IMR-90 (cell line): ENCODE data around the gene GPC6. TPM values are rescaled to one million over a fixed set of nuclear protein-coding genes. Genes with fewer than 3 reads are reported as not detected.
A peak's percentile ranks its signal among the peaks of the same experiment; 100 is the strongest.

ENCODE experiments used
- ATAC-seq: fragments of 200-7000 bp; cut with Tn5 transposase; 2 replicates; pipeline ENCODE4 v1.9.1; 2020; ENCODE audit warnings: low read depth, mild to moderate bottlenecking, moderate library complexity
- BruUV-seq: library from RNA; stranded (reverse); fragments of 400-500 nt; replicated peaks from 2 replicates; lab custom pipeline; 2021; lab: Mats Ljungman, UMichigan
- CTCF ChIA-PET: fragments of 300-600 bp; formaldehyde crosslinking; extraction: SDS; loops from one replicate; lab custom pipeline; 2021; ENCODE audit warnings: antibody characterized with exemption; lab: Yijun Ruan, JAX
- POLR2A ChIA-PET: fragments of 300-600 bp; sonication (Branson Sonifier 250); formaldehyde crosslinking; loops from one replicate; lab custom pipeline; 2022; ENCODE audit warnings: antibody characterized with exemption; ENCODE audit not compliant: unreplicated experiment; lab: Charles Lee
- DNase-seq: peaks from one replicate; pipeline ENCODE4 v3.0.0; 2013
- H2AFZ ChIP-seq: replicated peaks from 2 replicates; pipeline ENCODE3; 2013; ENCODE audit warnings: low read length, mild to moderate bottlenecking; ENCODE audit not compliant: poor library complexity
- H2AK5ac ChIP-seq: 2 replicates; pipeline ENCODE4 v1.6.1; 2013; ENCODE audit warnings: low read depth, low read length, inconsistent platforms
- H2AK9ac ChIP-seq: replicated peaks from 2 replicates; pipeline ENCODE3; 2013; ENCODE audit warnings: mild to moderate bottlenecking, low read depth, low read length, moderate library complexity; ENCODE audit not compliant: poor library complexity
- H2BK120ac ChIP-seq: 2 replicates; pipeline ENCODE4 v1.6.1; 2013; ENCODE audit warnings: low read depth, low read length, inconsistent platforms
- H2BK15ac ChIP-seq: 3 replicates; pipeline ENCODE4 v1.6.1; 2013; ENCODE audit warnings: low read depth, low read length, inconsistent platforms
- H2BK20ac ChIP-seq: 2 replicates; pipeline ENCODE4 v1.6.1; 2013; ENCODE audit warnings: low read depth, mild to moderate bottlenecking, inconsistent platforms, low read length, moderate library complexity
- H2BK5ac ChIP-seq: 2 replicates; pipeline ENCODE4 v1.6.1; 2013; ENCODE audit warnings: mild to moderate bottlenecking, low read depth, low read length, inconsistent platforms; ENCODE audit not compliant: poor library complexity, severe bottlenecking
- H3K14ac ChIP-seq: replicated peaks from 2 replicates; pipeline ENCODE4 v1.6.1; 2013; ENCODE audit warnings: low read depth, low read length, inconsistent platforms
- H3K18ac ChIP-seq: 2 replicates; pipeline ENCODE4 v1.6.1; 2013; ENCODE audit warnings: low read depth, low read length, control low read depth
- H3K23ac ChIP-seq: 2 replicates; pipeline ENCODE4 v1.6.1; 2013; ENCODE audit warnings: low read depth, low read length, inconsistent platforms
- H3K27ac ChIP-seq: 2 replicates; pipeline ENCODE4 v1.5.1; 2013; ENCODE audit warnings: mild to moderate bottlenecking, control low read depth, low read length; ENCODE audit not compliant: insufficient read depth
- H3K27me3 ChIP-seq: 2 replicates; pipeline ENCODE4 v1.6.1; 2013; ENCODE audit warnings: low read length; ENCODE audit not compliant: control insufficient read depth, insufficient read depth
- H3K36me3 ChIP-seq: 2 replicates; pipeline ENCODE4 v1.6.1; 2013; ENCODE audit warnings: low read length, mixed read lengths; ENCODE audit not compliant: control insufficient read depth, insufficient read depth
- H3K4ac ChIP-seq: 2 replicates; pipeline ENCODE4 v1.6.1; 2013; ENCODE audit warnings: low read depth, low read length, inconsistent platforms
- H3K4me1 ChIP-seq: 2 replicates; pipeline ENCODE4 v1.6.1; 2013; ENCODE audit warnings: low read length, mixed read lengths; ENCODE audit not compliant: control insufficient read depth, insufficient read depth
- H3K4me2 ChIP-seq: 2 replicates; pipeline ENCODE4 v1.6.1; 2013; ENCODE audit warnings: low read depth, mild to moderate bottlenecking, control low read depth, low read length, moderate library complexity
- H3K4me3 ChIP-seq: 2 replicates; pipeline ENCODE4 v1.5.1; 2013; ENCODE audit warnings: low read depth, mild to moderate bottlenecking, control low read depth, low read length, moderate library complexity; ENCODE audit not compliant: insufficient read depth
- H3K56ac ChIP-seq: 2 replicates; pipeline ENCODE4 v1.6.1; 2013; ENCODE audit warnings: low read length, inconsistent platforms; ENCODE audit not compliant: insufficient read depth; ENCODE audit errors: extremely low read depth
- H3K79me1 ChIP-seq, 2 experiments: 2 replicates each; pipeline ENCODE4 v1.6.1; 2013; ENCODE audit warnings: low read length in 2 of 2, inconsistent platforms in 1 of 2, low read depth in 1 of 2
- H3K9ac ChIP-seq: 2 replicates; pipeline ENCODE4 v1.6.1; 2013; ENCODE audit warnings: low read depth, low read length, control low read depth
- H3K9me1 ChIP-seq: 2 replicates; pipeline ENCODE4 v1.6.1; 2013; ENCODE audit warnings: low read length, inconsistent platforms; ENCODE audit not compliant: insufficient read depth
- H3K9me3 ChIP-seq: 2 replicates; pipeline ENCODE4 v1.6.1; 2013; ENCODE audit warnings: low read length; ENCODE audit not compliant: control insufficient read depth, insufficient read depth
- H4K20me1 ChIP-seq: 2 replicates; pipeline ENCODE4 v1.6.1; 2013; ENCODE audit warnings: low read length, inconsistent platforms; ENCODE audit not compliant: insufficient read depth
- H4K5ac ChIP-seq: 2 replicates; pipeline ENCODE4 v1.6.1; 2013; ENCODE audit warnings: mild to moderate bottlenecking, low read depth, low read length, control low read depth
- H4K8ac ChIP-seq, 2 experiments: 2 replicates each; pipeline ENCODE4 v1.6.1; 2013; ENCODE audit warnings: low read depth in 2 of 2, low read length in 2 of 2, control low read depth in 1 of 2, inconsistent platforms in 1 of 2
- H4K91ac ChIP-seq: 2 replicates; pipeline ENCODE4 v1.6.1; 2013; ENCODE audit warnings: low read depth, low read length, inconsistent platforms; ENCODE audit not compliant: insufficient read depth
- BHLHE40 ChIP-seq: fragments of 150-350 bp; IDR thresholded peaks from 2 replicates; pipeline ENCODE4 v1.6.1; 2016; ENCODE audit warnings: mild to moderate bottlenecking, low read depth, low read length
- NFE2L2 ChIP-seq: fragments of 150-350 bp; IDR thresholded peaks from 2 replicates; pipeline ENCODE4 v1.6.1; 2016; ENCODE audit warnings: low read depth, mild to moderate bottlenecking, low read length
- SMC3 ChIP-seq: fragments of 150-350 bp; IDR thresholded peaks from 2 replicates; pipeline ENCODE4 v1.6.1; 2016; ENCODE audit warnings: low read depth, mild to moderate bottlenecking, antibody characterized with exemption, low read length, moderate library complexity
- WGBS, 2 experiments: methylation state at CpG; one replicate each; pipeline versions ENCODE4 v1.1.5 to v1.1.7; 2013; ENCODE audit warnings: missing lambda C conversion rate in 2 of 2; ENCODE audit not compliant: insufficient read length in 1 of 2; ENCODE audit errors: extremely low coverage in 2 of 2; 5-methylcytosine and 5-hydroxymethylcytosine counted together
- dilution Hi-C: fragments of 300-500 bp; cut with HindIII; formaldehyde crosslinking; loops from one replicate; pipeline ENCODE4 v1.14.3; 2018; ENCODE audit warnings: low sequenced_read_pairs; ENCODE audit not compliant: unreplicated experiment
- in situ Hi-C: fragments of 300-500 bp; cut with MboI; formaldehyde crosslinking; loops from 3 replicates; pipeline ENCODE4 v1.14.3; 2019; ENCODE audit warnings: low sequenced_read_pairs, inconsistent platforms, mixed read lengths
- intact Hi-C: fragments of 100-400 bp; cut with micrococcal nuclease; formaldehyde crosslinking; loops from 2 replicates; pipeline ENCODE4 v1.10.0; 2022
- polyA plus RNA-seq, 3 experiments: library from polyadenylated mRNA; depleted of rRNA; stranded (reverse); fragments of >200 nt; gene quantifications; 2 replicates each; pipeline ENCODE4 v1.2.3, GENCODE V29; 2012; ENCODE audit warnings: low replicate concordance in 1 of 3
- total RNA-seq: library from RNA; depleted of rRNA; stranded (reverse); fragments of >200 nt; gene quantifications from 2 replicates; pipeline ENCODE4 v1.2.3, GENCODE V29; 2012

The GPC6 gene
- total and polyA plus RNA-seq, 2 of the 4 experiments (the other 2 are of a cell fraction) = 14.9 to 39.4 TPM

DNA sequence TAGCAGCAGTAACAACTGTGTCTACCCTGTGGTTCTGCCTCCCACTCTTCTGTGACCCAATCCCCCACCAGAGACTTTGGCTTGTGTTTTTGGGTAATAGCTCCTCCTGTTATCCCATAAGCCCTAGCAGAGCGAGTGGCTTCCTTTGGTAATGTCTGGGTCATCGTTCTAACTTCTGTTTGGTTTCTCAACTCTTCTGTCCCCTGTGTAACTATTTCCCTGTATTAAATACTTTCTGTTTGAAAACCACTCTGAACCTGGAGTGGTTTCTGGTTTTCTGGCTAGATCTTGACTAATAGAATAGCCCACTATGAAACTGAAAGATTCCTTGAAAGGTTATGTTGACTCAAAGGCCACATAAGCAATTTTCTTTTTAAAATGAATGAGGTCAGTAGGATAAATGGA lies 902.9 kb downstream of the GPC6 start:
- Histone ChIP-seq H2BK15ac (no peak overlapping the region), H3K23ac (no peak overlapping the region), H3K79me1 (no peaks in the 10 kb centered on the region), H2BK20ac (no peak overlapping the region), H2BK5ac (no peak overlapping the region), H3K4me1 (peaks cover 2% of the 10 kb centered on the region; the same call in 1 of the 2 replicates), H2AFZ (no peak overlapping the region), H3K9me3 (no peaks in the 10 kb centered on the region), H3K27me3 (no peaks in the 10 kb centered on the region), H3K14ac (0 out of 2 replicates have a peak overlapping the region, but pooled peaks have one; percentile 16), H4K91ac (no peak overlapping the region), H4K5ac (no peak overlapping the region), H2AK5ac (no peak overlapping the region), H3K4me2 (no peak overlapping the region), H3K9me1 (no peaks in the 10 kb centered on the region), H3K36me3 (no peaks in the 10 kb centered on the region), H4K8ac (no peak overlapping the region), H3K4me3 (no peak overlapping the region), H3K56ac (no peak overlapping the region), H3K4ac (no peak overlapping the region), H3K9ac (no peak overlapping the region), H3K18ac (no peak overlapping the region), H2AK9ac (no peak overlapping the region), H4K20me1 (no peaks in the 10 kb centered on the region), H2BK120ac (no peak overlapping the region), H3K27ac (no peak overlapping the region)
- POLR2A ChIA-PET = interaction anchor here (1.0 kb wide), 1 partner anchor 11 kb away, joined by 5 read pairs; no protein-coding TSS in a partner anchor
- no CpG with 5 or more reads among the region's 2 CpGs for WGBS, 2 experiments
- no TSS peak for BruUV-seq
- ATAC-seq = 0 out of 2 replicates have a peak, but pooled peaks have one; percentile 17
- intact Hi-C loops (no loop called here), dilution Hi-C loops (no loop called here), in situ Hi-C loops (no loop called here)
- TF ChIP-seq NFE2L2 (no peak), SMC3 (no peak), BHLHE40 (no peak)
- DNase-seq = peak; percentile 18
- CTCF ChIA-PET = no interaction called here
